Colonic mucosa (tissue), 4 donors: ENCODE results near the gene CADM2. TPM values are rescaled to one million over a fixed set of nuclear protein-coding genes. Genes with fewer than 3 reads are reported as not detected.

Experiments
- DNase-seq: peaks from one replicate; pipeline ENCODE4 v3.0.0-alpha.2; 2020
- H3K27ac ChIP-seq: fragments of 200-600 bp; one replicate; pipeline ENCODE4 v1.8.0; 2021
- H3K27me3 ChIP-seq: fragments of 200-600 bp; one replicate; pipeline ENCODE4 v1.8.0; 2021
- H3K36me3 ChIP-seq: fragments of 200-600 bp; one replicate; pipeline ENCODE4 v1.8.0; 2021
- H3K4me1 ChIP-seq: fragments of 200-600 bp; one replicate; pipeline ENCODE4 v1.8.0; 2021; ENCODE audit warnings: mild to moderate bottlenecking
- H3K4me3 ChIP-seq: fragments of 200-600 bp; one replicate; pipeline ENCODE4 v1.8.0; 2021
- H3K9ac ChIP-seq, 2 donors: one replicate each; pipeline ENCODE4 v1.7.0; 2013; ENCODE audit warnings: control low read depth in 2 of 2, low read depth in 2 of 2, low read length in 2 of 2
- H3K9me3 ChIP-seq: fragments of 200-600 bp; one replicate; pipeline ENCODE4 v1.8.0; 2021
- CTCF ChIP-seq: fragments of 200-600 bp; IDR thresholded peaks from one replicate; pipeline ENCODE4 v1.8.0; 2022; ENCODE audit warnings: antibody characterized with exemption, mild to moderate bottlenecking
- intact Hi-C: fragments of 100-400 bp; cut with DNase I; formaldehyde crosslinking; loops from one replicate; pipeline ENCODE4 v1.14.1; 2022
- total RNA-seq, 2 donors: library from RNA; stranded (reverse); fragmentation: NEBNext Ultra II Directional in 1 of 2; extraction: Animal tissue kit (Norgen Biotek cat#: 25700) in 1 of 2; gene quantifications; one replicate each; pipeline ENCODE4 v1.2.1, GENCODE V29; 2021
- donor health status: healthy.
- donor health status: DM: no; HTN: no; CAD: no.
- donor health status: DM: no; HTN: no; CAD: no.

Gene CADM2
- total RNA-seq, 2 donors from 2014 or later: 1.2 to 2.8 TPM

GRCh38 chr3:85264381-85264780, 305.6 kb downstream of the CADM2 start:
- no peak for TF ChIP-seq CTCF
- H3K4me3 ChIP-seq: no peak overlapping the region
- DNase-seq: no peak
- H3K27me3 ChIP-seq: no peaks in the 10 kb centered on the region
- no peaks in the 10 kb centered on the region for H3K4me1 ChIP-seq
- intact Hi-C loops: no loop called here
- H3K9ac ChIP-seq: no peak overlapping the region
- no peak overlapping the region for H3K27ac ChIP-seq
- H3K9me3 ChIP-seq: no peaks in the 10 kb centered on the region
- H3K36me3 ChIP-seq: no peaks in the 10 kb centered on the region

- H3K4me3 ChIP-seq: no peak overlapping the region
Observed at GRCh38 chr3:85270488-85270887, 311.7 kb downstream of the CADM2 start.

GRCh38 chr3:85271911-85272310, 313.1 kb downstream of the CADM2 start:
- H3K9ac ChIP-seq: no peak overlapping the region
- H3K36me3 ChIP-seq: no peaks in the 10 kb centered on the region
- H3K4me1 ChIP-seq: no peaks in the 10 kb centered on the region
- no peak overlapping the region for H3K27ac ChIP-seq
- no peak for TF ChIP-seq CTCF
- intact Hi-C loops: no loop called here
- no peaks in the 10 kb centered on the region for H3K9me3 ChIP-seq
- H3K27me3 ChIP-seq: no peaks in the 10 kb centered on the region
- DNase-seq: no peak
- H3K4me3 ChIP-seq: no peak overlapping the region

More at GRCh38 chr3:85270488-85270887, 311.7 kb downstream of the CADM2 start:
- Histone ChIP-seq H3K9me3 (no peaks in the 10 kb centered on the region), H3K36me3 (no peaks in the 10 kb centered on the region), H3K9ac (no peak overlapping the region), H3K27ac (no peak overlapping the region), H3K27me3 (no peaks in the 10 kb centered on the region), H3K4me1 (no peaks in the 10 kb centered on the region)
- intact Hi-C loops: no loop called here
- no peak for DNase-seq
- no peak for TF ChIP-seq CTCF

- H3K27me3 ChIP-seq: no peaks in the 10 kb centered on the region
- TF ChIP-seq CTCF: no peak
- H3K36me3 ChIP-seq: no peaks in the 10 kb centered on the region
- no peak overlapping the region for H3K4me3 ChIP-seq
- H3K9me3 ChIP-seq: no peaks in the 10 kb centered on the region
- H3K9ac ChIP-seq: no peak overlapping the region
- no peak for DNase-seq
- no peaks in the 10 kb centered on the region for H3K4me1 ChIP-seq
- intact Hi-C loops: no loop called here
- H3K27ac ChIP-seq: no peak overlapping the region
Observed at GRCh38 chr3:85288257-85288656, 329.5 kb downstream of the CADM2 start.

GRCh38 chr3:85297291-85297690, 338.5 kb downstream of the CADM2 start:
- intact Hi-C loops: no loop called here
- TF ChIP-seq CTCF: no peak
- Histone ChIP-seq H3K9me3 (no peaks in the 10 kb centered on the region), H3K27me3 (no peaks in the 10 kb centered on the region), H3K4me3 (no peak overlapping the region), H3K27ac (no peak overlapping the region), H3K36me3 (no peaks in the 10 kb centered on the region), H3K4me1 (no peaks in the 10 kb centered on the region), H3K9ac (no peak overlapping the region)
- no peak for DNase-seq

GRCh38 chr3:85298032-85298431, 339.2 kb downstream of the CADM2 start:
- TF ChIP-seq CTCF: no peak
- no peak overlapping the region for H3K4me3 ChIP-seq
- intact Hi-C loops: no loop called here

More at GRCh38 chr3:85298032-85298431, 339.2 kb downstream of the CADM2 start:
- H3K4me1 ChIP-seq: no peaks in the 10 kb centered on the region
- no peaks in the 10 kb centered on the region for H3K36me3 ChIP-seq
- no peaks in the 10 kb centered on the region for H3K9me3 ChIP-seq
- H3K9ac ChIP-seq: no peak overlapping the region
- H3K27ac ChIP-seq: no peak overlapping the region
- DNase-seq: no peak
- H3K27me3 ChIP-seq: no peaks in the 10 kb centered on the region
